Activated CD4-positive, alpha-beta T cell treated with anti-CD3 and anti-CD28 coated beads, Interleukin-2, amount 50 U/mL, for 16 hours (primary cell): ENCODE results near the gene VCP.

ENCODE experiments used
- DNase-seq: peaks from one replicate; pipeline ENCODE4 v3.0.0-alpha.2; 2020

VCP gene

DNA sequence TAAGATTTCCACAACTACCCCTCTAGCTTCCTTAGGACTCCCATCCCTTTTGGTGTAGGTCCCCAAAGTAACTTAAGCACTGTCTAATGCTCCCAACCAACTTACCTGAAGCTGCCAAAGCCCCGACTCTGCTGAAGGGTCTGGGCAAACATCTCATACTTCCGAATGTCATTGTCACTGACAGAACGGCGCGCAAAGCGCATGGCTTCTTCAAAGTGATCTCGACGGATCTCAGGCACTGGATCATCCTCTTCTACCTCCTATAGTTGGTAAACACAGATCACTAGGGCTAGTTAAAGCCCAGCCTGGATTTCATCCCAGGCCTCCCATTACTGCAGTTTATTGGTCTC lies 15.2 kb downstream of the VCP start:
- no peak for DNase-seq

DNA sequence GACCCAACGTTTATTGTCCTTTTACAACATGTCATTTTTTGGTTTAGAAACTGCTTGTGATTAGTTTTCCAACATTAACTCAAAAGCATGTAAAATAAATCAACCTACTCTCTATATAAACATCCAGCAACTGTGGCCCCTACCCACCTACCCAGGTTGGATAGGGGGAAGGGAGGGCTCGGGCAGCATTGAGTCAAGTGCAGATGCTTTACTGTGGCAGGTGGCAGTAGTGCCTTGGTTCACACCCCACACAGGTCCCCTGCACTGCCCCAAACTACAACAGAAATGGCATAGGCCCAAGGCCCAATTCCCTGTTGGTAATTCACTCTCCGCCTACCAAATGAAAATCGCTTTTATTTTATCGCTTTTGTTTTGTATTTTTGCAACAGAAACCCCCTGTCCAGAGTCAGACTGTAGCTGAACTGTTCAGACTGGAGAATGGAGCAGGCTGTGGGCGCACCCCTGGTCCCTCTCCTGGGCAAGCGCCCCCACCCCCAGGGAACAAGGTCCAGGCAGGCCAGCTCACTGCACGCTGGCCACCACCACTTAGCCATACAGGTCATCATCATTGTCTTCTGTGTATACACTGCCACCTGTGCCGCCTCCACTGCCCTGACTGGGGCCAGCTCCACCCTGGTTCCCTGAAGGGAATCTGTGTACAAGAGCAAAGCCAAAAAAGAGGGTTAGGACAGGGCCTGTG lies 15.7 kb downstream of the VCP start:
- no peak for DNase-seq

DNA sequence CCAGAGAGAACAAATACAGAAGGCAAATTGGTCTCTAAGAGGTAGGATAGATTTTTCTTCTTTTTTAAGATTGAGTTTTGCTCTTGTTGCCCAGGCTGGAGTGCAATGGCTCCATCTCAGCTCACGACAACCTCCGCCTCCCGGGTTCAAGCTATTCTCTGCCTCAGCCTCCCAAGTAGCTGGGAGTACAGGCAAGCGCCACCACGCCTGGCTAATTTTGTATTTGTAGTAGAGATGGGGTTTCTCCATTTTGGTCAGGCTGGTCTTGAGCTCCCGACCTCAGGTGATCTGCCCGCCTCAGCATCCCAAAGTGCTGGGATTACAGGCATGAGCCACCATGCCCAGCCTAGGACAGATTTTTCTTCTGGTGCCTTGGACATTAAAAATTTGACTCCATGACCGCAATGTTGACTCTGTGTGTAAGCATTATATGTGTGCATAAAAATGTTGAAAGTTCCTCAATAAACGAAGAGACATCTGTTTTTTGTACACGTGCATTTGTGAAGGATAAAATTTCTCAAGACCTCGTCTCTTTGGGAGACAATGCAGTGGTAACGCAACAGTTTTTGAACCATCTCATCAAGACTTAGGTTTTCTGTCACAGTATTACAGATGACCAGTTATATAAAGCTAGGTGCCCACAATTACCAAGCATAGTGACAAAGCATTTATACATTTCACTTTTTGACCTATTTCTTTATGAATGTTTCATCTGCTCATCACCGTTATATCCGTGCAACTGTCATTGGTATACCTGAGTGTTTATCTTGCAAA lies 17.4 kb downstream of the VCP start:
- no peak for DNase-seq

DNA sequence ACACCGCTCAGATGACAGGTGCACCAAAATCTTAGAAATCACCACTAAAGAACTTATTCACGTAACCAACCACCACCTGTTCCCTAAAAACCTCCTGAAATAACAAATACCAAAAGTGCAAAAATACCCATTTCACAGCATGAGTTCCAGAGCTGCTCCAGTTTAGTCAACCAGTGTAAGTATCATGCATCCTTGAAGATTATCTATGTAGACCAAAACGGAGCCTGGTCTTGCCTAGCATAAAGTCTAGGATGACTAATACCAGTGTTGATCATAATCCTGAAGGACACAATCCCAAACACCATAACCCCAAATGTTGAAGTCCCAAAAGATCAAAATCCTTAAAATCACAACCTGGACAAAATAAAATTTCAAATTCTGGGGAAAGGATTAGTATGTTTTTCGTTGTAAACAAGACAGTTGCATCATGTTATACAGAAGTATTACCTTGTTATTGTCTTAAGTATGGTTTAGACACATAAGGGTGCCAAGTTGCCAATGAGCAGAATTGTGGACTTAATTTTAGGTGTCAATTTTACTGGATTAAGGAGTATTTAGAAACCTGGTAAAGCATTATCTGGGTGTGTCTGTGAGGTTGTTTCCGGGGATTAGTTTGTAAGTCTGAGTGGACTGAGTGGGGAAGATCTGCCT lies 18.1 kb downstream of the VCP start:
- DNase-seq, result no peak

DNA sequence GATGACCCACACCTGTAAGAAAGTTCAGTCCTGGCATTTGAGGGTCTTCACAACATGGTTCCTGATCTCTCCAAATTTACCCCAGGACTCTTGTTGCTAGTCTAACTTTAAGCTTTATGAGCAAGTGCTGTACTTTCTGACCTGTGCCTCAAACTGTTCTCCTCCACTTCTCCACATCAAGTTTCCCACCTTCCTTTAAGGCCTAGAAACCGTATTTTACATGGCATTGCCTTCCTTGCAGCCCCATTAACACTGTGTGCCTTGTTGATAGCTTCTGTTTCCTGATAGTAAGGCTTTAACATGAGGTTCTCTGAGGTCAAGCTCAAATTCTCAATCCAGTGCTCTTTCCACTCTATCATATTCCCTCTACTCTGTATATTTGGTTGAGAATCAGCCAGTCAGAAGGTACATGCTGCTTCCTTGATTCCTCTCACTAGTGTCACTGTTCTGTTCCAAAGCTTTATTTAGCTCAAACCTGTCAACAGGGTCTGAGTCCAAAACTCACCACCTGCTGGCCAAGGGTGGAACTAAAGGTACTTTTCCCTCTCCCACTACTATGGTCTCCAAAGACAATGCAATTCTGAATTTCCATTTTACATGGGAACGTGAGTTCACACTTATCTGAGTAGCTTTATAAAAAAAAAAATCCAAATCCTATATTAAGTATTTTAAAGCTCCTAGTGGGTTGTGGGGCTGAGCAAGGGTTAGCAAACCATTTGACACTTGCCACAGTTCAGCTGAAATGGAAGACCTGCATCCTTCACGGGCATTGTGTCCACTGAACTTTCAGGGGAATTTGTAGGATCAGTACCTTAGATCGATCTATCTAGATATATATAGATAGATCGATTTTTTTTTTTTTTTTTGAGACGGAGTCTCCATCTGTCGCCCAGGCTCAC lies 21.1 kb downstream of the VCP start:
- peak; percentile 47 for DNase-seq

DNA sequence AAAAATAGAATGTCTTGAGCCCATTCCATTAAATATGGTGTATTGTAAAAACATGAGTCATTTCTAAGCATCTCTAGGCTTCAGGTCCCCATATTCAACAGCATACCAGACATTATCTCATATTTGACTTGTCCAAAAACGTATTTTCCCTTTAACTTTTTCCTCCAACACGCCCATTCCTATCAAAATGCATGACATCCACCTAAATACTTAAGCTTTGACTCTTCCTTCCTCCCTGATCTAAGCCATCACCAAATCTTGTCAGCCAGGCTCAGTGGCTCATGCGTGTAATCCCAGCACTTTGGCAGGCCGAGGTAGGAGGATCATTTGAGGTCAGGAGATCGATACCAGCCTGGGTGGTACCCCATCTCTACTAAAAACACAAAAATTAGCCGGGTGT lies 23.9 kb downstream of the VCP start:
- DNase-seq, result no peak

DNA sequence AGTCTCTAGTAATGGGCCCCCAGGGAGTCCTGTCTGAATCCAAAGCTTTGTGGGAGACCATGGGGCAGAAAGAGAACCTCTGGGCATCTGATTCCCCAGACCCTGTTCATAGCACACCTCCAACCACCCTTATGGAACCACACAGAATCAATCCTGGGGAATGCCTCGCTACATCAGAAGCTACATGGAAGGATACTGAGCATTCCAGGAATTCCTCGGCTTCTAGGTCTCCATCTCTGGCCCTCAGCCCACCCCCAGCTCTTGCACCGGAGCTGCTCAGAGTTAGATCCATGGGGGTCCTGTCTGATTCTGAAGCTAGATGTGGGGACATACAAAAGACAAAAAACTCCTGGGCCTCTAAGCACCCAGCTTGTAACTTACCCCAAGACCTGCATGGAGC lies 28.4 kb downstream of the VCP start:
- DNase-seq, result no peak

DNA sequence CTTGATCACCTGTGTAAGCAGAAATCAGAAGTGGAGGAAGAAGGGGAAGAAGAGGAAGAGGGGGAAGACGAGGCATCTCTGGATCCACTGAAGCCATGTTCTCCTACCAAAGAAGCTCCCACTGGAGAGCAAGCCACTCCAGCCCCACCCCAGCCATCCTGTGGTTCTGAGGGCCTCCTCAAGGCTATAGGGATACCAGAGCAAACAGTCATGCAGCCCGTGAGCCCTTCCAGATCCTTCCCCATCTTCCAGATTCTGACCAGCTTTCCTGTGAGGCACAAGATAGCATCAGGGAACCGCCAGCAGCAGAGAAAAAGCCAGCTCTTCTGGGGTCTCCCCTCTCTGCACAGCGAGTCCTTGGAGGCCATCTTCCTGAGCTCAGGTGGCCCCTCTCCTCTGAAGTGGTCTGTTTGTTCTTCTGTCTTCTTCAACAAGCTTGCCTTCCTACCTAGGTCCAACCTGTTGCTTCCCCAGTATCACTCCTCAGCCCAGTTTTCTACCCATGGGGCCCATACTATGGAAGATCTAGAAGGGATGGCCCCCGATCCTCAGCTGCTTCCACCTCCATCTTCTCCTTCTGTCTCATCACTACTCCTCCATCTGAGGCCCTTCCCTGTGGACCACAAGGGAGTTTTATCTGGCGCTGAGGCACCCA lies 29.4 kb downstream of the VCP start:
- DNase-seq, result no peak

DNA sequence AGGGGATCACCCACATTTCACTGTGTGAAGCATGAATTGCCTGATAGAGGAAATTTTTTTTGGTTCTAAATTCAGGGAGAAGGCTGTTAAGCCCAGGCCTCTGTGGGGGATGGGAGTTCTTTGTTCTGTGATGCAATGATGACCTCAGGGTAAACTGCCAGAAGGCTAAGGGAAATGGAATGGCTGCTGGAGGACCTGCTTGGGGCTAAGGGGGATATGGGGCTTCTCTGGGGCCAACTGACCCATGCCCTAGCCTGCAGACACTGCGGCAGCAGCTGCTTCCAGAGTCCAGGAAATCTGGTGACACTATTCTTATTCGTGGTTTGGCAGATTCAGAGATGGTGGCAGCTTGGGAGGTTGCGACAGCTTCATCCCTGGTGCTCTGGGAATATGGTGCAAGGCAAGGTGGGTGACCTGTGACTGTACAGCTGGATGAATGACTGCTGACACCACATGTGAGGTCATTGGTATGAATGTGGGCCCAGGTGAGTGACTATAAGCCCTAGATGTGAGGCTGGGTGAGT lies 30.3 kb downstream of the VCP start:
- no peak for DNase-seq

DNA sequence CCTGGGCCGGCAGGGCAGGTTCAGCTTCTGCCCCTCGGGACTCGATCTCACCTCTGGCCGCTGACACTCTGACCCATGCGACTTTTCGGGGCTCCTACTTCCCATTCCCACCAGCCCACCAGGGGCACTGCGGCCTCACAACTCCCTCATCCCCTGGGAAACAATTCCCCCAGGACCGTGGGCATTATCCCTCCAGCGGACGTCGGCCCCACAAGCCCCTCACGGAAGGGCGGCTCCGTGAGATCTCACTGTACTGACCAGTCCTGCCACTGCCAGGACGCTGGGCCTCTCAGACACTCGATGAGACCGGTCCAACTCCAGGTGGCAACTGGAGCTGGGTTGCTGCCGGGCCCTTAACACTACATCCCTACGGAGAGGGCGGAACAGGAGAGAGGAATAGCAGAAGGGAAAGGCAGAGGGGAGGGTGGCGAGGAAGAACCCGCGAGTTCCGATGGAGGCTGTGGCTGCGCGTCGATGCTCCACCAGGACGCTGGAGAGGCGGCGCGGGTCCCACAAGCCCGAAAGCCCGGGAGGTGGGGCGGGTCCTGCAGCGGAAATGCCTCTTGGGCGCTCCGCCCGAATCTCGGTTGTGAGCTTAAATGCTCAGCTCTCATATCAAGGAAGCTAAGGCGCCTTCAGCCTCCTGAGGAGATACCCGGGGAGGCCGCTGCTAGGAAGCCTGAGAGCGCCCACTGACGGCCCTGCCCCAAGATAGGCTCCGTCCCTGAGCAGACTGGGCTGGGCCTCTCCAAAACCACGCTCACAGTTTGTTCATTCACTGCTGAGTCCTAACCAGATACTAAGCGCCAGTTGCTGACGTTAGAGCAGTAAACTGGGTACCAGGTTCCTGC lies 36.3 kb downstream of the VCP start:
- peak; percentile 62 for DNase-seq

DNA sequence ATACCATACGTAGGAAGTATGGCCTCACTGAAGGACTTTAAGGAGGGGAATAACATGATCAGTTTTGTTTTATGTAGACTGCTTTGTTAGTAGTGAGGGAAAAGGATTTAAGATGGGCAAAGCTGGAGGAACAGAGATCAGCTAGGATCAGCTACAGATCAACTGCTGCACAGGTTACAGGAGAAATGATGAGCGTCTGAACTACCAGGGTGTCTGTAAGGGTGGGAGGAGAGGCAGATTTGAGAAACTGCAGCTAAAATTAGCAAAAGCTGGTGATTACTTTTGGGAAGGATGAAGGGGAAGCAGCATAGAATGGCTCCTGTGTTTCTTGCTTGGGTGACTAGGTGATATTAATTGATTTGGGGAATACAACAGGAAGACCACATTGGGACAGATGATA lies 39.3 kb downstream of the VCP start:
- no peak for DNase-seq

DNA sequence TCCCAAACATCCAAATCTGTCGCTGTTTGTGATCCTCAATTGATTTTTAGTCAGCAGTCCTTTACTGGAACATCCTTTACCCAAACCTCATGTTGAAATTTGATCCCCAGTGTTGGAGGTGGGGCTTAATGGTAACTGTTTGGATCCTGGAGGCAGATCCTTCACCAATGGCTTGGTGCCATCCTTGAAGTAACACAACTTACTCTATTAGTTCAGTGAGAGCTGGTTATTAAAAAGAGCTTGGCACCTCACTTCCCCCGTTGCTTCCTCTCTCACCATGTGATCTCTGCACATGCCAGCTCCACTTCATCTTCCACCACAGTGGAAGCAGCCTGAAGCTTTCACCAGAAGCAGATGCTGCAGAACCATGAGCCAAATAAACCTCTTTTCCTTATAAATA lies 42.6 kb downstream of the VCP start:
- DNase-seq, result no peak

DNA sequence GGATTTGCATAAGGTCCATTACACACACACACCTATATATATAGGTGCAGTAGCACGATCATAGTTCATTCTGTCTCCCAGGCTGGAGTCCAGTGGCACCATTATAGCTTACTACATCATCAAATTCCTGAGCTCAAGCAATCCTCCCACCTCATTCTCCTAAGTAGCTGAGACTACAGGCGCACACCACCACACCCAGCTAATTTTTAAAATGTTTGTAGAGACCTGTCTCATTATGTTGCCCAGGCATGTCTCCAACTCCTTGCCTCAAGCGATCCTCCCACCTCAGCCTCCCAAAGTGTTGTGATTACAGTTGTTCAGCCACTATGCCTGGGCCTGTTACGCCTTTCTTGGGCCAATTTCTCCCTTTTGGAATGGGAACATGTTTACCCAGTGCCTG lies 43.2 kb downstream of the VCP start:
- no peak for DNase-seq

DNA sequence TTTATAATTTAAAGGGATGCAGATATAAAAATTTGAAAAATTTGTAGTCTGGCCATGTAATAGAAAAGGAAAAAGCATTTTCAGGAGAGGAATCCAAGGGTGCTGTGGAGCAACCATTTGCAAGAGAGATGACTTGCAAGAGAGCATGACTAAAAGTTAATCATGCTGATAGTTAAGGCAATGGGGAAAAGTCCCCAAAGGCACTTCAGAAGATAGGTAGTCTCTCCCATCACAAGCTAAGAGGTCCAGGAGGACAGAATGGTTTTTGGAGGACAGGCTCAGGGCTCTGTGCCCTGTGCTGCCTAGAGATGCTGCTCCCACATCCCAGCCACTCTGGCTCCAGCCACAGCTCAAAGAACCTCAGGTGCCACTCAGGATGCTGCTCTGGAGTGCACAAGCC lies 44.1 kb downstream of the VCP start:
- no peak for DNase-seq

DNA sequence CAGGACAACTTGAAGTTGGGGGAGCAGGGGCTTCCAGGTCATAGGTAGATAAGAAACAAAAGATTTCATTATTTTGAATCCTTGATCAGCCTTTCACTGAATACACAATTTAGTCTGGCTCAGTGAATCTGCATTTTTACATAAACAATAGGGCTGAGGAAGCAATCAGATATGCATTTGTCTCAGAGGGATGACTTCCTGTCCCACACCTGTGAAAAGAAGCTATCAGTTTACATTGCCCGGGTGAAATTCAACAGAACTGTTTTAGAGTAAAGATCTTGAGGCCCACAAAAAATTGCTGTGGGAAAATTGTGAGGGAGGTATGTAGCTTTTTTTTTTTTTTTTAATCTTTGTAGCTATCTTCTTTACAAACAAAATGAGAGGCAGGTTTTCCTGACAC lies 44.6 kb downstream of the VCP start:
- no peak for DNase-seq

DNA sequence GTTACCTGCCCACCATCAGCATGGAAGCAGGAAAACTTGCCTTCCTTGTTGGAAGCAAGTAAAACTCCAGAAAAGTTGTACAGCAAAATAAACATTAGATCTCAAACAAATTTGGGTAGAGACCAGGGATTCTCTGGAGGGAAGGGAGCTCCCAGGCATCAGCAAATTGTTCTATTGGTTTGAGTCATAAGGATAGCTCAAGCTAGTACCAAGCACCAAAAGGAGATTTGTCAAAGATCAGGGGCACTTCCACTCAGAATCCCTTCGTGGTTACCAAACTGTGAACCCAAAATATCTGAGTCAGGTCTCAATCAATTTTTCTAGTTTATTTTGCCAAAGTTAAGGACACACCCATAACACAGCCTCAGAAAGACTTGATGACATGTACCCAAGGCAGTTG lies 45.1 kb downstream of the VCP start:
- DNase-seq, result peak; percentile 2

DNA sequence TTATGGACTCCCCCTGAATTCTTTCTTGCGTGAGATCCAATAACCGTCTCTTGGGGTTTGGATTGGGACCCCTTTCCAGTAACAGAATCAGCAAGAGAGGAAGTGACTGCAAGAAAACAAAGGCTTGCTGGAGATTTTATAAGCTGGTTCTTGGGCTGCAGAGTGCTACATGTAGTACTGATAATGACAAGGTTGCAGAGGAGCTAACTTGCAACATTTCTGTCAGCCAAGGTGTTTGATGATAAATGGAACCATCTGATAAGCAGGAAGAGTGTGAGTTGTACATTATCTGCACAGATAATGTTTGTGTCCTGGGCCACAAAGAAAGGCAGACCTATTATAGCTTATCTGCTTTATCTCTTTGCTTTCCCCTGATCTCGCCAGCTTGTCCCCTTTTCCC lies 45.8 kb downstream of the VCP start:
- DNase-seq, result no peak

DNA sequence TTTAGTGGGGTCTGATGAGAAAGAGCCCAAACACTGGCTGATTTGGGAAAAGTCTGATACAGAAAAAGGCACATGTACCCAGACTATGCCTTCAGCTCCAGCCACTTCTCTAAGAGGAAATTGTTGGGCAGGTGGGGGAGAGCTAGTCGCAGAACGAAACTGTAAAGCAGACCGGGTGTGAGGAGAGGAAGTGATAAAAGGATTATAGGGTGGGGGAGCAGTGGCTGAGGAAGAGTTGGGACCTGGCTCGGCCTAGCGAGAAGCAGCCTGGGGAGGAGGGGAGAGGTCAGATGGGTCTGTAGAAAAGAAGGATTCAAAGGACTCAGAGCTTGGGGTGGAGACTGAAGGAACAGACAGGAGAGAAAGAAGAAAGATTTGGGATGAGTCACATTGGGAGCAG lies 49.0 kb downstream of the VCP start:
- DNase-seq, result peak; percentile 13

DNA sequence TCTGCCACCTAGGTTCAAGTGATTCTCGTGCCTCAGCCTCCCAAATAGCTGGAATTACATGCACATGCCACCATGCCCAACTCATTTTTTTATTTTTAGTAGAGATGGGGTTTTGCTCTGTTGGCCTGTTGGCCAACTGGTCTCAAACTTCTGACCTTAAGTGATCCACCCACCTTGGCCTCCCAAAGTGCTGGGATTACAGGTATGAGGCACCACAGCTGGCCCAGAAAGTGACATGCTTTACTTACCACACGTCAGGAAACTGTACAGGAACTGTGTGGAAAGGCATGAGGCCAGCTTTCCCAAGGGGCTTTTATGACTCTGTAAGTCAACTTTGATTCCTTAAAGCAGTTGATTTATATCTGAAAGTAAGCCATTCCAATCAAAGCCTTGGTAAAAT lies 57.9 kb downstream of the VCP start:
- no peak for DNase-seq

DNA sequence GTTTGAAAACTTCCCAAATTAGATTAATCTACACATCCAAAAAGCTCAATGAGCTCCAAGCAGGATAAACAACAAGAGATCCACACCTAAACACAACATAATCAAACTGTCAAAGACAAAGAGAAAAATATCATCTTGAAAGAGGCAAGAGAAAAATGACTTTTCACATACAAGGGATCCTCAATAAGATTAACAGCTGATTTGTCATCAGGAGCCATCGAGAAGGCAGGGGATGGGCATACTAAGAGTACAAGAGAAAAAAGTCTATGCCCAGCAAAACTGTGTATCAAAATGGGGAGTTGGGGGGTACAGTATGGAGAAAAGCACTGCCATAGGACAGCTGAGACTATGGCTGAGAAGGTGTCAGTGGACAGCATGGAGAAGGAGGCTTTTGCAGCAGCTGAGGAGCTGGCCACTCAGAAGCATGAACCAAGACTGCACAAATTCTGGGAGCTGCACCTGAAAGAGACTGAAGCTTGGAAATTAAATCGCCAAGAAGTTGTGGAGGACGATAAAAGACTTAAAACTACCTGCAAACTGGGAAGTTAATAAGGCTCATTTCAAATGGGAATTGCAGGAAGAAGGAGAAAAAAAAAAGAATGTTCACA lies 62.0 kb downstream of the VCP start:
- no peak for DNase-seq
